ENCODE data around the gene KIFAP3.
"Not testable (repeated sequence)": the region's sequence is repeated elsewhere in the genome, so short reads cannot be mapped to it uniquely, and the experiment has no call there.

The KIFAP3 gene

DNA sequence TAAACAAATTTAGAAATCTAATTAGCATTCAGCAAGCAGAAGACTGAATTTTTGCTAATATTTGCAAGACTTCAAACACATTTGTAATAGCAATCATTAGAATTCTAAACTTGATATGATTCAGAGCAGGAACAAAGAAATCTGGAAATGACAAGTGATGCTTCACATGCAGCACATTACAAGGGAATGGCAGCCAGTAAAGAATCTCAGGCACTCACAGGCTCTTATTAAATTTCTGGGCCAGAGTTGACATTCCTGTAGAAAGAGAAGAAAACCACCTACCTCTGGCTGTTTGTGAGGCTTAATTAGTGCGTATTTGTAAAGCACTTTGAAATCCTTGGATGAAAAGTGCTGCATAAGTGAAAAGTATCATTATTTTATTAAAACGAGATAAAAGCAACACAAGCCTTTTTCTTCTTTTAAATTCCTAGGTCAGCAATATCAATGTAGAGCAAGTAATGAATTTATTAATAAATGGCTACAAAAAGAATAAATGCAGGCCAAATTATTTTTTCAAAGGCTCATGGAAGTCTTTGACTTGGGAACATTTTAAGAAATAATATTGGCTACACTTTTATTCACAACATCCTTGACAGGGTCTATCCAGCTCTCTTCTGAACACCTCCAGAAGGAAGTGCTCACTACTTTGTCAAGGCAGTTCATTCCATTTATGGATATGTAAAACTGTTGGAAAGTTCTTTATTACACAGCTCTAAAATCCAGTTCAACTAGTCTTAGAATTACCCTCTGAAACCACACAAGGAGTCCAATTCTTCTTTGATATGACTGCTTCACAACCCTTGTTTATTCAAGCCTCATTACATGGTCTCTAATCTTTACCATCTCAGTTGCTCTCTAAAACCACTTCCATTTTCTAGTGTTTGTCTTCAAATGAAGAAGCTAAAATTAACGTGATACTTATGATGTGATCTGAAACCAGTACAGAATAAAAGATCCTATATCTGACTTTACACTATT lies 148.7 kb downstream of the KIFAP3 start:
- DNase-seq (ENCODE audit: extremely low read depth, low read depth) = no peak
- TF ChIP-seq, protein P1, sequence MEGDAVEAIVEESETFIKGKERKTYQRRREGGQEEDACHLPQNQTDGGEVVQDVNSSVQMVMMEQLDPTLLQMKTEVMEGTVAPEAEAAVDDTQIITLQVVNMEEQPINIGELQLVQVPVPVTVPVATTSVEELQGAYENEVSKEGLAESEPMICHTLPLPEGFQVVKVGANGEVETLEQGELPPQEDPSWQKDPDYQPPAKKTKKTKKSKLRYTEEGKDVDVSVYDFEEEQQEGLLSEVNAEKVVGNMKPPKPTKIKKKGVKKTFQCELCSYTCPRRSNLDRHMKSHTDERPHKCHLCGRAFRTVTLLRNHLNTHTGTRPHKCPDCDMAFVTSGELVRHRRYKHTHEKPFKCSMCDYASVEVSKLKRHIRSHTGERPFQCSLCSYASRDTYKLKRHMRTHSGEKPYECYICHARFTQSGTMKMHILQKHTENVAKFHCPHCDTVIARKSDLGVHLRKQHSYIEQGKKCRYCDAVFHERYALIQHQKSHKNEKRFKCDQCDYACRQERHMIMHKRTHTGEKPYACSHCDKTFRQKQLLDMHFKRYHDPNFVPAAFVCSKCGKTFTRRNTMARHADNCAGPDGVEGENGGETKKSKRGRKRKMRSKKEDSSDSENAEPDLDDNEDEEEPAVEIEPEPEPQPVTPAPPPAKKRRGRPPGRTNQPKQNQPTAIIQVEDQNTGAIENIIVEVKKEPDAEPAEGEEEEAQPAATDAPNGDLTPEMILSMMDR (IDR thresholded peaks at IDR 0.05; ENCODE audit: low read depth, low read length, missing control alignments) = no peak

DNA sequence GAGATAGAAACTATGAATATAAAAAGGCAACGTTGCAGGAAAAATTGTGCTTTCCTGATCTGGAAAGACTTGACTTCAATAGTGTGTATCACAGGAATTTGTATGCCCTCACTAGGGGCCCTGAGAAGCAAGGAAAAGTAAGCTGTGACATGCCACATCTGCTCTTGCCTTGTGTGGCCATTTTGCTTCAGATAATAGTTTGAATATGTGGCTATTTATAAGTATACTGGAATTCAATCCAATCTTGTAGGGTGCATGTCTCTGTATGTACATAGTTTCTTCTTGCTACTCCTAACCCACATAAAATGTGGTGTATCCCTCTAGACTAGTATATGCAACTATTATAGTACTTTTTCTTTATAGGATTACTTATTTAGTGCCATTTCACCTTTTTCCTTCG lies 149.7 kb downstream of the KIFAP3 start:
- DNase-seq (ENCODE audit: extremely low read depth, low read depth) = no peak
- H3K4me3 ChIP-seq (replicated peaks; ENCODE audit: low read depth, low read length) = no peak overlapping the region
- TF ChIP-seq, protein P1 (IDR thresholded peaks at IDR 0.05; ENCODE audit: low read depth, low read length, missing control alignments) = no peak

More for the DNA sequence above, 148.7 kb downstream of the KIFAP3 start:
- no peak overlapping the region for H3K4me3 ChIP-seq (replicated peaks; ENCODE audit: low read depth, low read length)

DNA sequence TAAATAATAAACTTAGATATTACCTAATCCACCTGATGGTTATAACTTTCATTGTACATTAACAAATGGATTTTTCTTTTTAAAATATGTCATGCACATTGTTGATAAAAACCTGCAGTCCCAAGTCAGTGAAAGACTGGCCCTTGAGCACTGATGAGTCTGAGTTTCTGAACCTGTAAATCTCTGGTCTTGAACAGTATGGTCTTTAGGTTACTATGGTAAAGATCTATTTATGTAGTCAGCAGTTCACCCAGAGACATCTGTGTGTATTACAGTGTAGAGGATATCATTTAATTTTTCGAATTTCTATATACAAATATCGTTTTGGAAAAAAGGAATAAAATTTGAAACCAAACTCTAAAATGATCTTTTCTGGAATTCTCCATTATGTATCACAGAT lies 150.4 kb downstream of the KIFAP3 start:
- TF ChIP-seq, protein P1 (IDR thresholded peaks at IDR 0.05; ENCODE audit: low read depth, low read length, missing control alignments) = no peak
- no peak for DNase-seq (ENCODE audit: extremely low read depth, low read depth)
- H3K4me3 ChIP-seq (replicated peaks; ENCODE audit: low read depth, low read length) = no peak overlapping the region

DNA sequence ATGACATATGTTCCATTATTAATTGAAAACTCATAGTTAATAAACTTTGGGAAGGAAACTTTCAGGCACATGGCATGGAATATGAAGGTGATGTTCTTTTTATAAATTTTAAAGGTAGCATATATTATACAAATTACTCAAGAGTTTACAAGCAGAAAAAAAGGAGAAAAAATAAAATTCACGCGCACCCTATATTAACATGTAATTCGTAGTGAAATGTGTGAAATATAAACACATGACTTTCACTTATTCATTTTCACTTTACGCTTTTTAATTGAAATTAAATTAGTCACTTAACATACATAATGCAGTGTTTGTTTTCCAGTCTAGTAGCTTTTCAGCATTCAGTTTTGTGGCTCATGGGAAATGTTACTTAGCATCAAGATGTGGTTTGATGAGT lies 153.4 kb downstream of the KIFAP3 start:
- DNase-seq (ENCODE audit: extremely low read depth, low read depth) = no peak
- H3K4me3 ChIP-seq (replicated peaks; ENCODE audit: low read depth, low read length) = no peak overlapping the region
- TF ChIP-seq, protein P1 (IDR thresholded peaks at IDR 0.05; ENCODE audit: low read depth, low read length, missing control alignments) = no peak

DNA sequence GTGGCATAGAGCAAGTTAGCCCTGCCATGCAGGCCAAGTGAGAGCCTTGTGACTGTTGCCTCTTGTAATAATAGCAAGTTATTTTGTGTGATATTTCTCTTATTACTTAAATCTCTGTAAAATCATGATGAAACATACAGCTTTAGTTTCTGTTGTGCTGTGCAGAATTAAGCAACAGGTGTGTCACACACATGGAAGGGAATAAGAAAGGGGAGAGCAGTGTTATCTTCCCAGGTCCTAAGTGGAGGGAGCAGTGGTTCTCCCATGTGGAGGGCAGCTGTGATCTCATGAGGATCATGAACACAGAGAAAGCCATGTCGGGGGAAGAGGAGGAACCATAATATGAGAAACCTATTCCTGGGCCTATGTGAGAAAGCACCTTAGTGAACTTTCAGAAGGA lies 155.6 kb downstream of the KIFAP3 start:
- TF ChIP-seq, protein P1 (IDR thresholded peaks at IDR 0.05; ENCODE audit: low read depth, low read length, missing control alignments) = no peak
- H3K4me3 ChIP-seq (replicated peaks; ENCODE audit: low read depth, low read length) = no peak overlapping the region
- no peak for DNase-seq (ENCODE audit: extremely low read depth, low read depth)

DNA sequence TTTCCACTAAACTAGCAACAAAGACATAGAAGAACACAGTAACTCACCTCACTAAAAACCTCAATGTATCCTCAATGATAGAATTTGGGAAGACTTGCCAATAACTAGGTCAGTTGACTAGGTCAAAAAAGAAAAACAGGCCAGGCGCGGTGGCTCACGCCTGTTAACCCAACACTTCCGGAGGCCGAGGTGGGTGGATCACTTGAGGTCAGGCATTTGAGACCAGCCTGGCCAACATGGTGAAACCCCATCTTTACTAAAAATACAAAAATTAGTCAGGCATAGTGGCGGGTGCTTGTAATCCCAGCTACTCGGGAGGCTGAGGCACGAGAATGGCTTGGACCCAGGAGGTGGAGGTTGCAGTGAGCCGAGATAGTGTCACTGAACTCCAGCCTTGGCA lies 156.3 kb downstream of the KIFAP3 start:
- H3K4me3 ChIP-seq (replicated peaks; ENCODE audit: low read depth, low read length); DNase-seq (ENCODE audit: extremely low read depth, low read depth): not testable (repeated sequence)

DNA sequence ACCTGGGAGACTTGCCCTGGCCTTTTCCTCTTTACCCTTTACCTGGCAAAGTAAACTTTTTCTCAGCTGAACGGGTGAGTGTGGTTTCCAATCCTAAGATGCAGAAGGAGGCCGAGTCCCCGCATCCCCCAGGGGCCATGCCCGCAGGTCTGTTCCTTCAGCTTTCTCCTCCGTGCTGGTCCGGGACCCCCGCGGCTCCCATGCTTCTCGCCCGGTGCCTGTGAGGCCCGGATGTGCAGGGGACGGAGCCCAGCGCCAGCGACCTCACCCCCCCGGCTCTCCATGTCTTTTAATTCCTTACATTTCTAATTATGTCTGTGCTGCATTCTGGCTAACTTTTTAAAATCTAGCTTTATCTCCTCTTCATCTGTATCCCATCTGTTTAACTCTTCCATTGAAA lies 159.3 kb downstream of the KIFAP3 start:
- DNase-seq (ENCODE audit: extremely low read depth, low read depth) = no peak
- TF ChIP-seq, protein P1 (IDR thresholded peaks at IDR 0.05; ENCODE audit: low read depth, low read length, missing control alignments) = no peak

More for the DNA sequence above, 159.3 kb downstream of the KIFAP3 start:
- H3K4me3 ChIP-seq (replicated peaks; ENCODE audit: low read depth, low read length) = no peak overlapping the region

Measured in HFF-Myc (cell line).